ENCODE data around the gene ZNF486. TPM values are rescaled to one million over a fixed set of nuclear protein-coding genes. Genes with fewer than 3 reads are reported as not detected.

Gene ZNF486
- total and polyA plus RNA-seq, 2 experiments from 2014 or later: 25.4 to 37.6 TPM

DNA sequence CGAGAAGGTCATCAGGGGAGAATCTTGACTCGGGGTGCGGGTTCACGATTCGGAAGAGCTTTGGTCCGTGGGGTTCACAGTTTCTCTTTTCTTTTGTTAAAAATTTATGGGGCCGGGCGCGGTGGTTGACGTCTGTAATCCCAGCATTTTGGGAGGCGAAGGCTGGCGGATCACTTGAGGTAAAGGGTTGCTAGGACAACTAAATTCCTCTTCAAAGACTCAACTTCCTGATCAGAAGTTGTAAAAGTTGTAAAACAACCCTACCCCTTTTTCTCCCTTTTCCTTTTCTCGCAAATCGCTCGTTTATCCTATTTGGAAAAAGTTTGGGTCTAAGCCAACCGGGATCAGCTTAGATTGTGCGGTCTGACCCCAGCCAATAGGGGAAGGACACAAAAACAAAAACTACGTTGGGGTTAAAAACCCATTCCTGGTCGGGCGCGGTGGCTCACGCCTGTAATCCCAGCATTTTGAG lies 673 bp downstream of the ZNF486 start:
- TF ChIP-seq NANOG (IDR thresholded peaks at IDR 0.05; ENCODE audit: borderline replicate concordance) (no peak), CTCF (conservative IDR thresholded peaks at IDR 0.05; ENCODE audit: low read depth in 2 of 2) (no peak), EZH2phosphoT487 (IDR thresholded peaks at IDR 0.05; ENCODE audit: unreplicated experiment) (no peak), JUNB (IDR thresholded peaks at IDR 0.05; ENCODE audit: unreplicated experiment) (no peak), STAT1 (IDR thresholded peaks at IDR 0.05; ENCODE audit: unreplicated experiment) (no peak), POLR2AphosphoS5 (IDR thresholded peaks at IDR 0.05; ENCODE audit: low read depth) (no peak), ZNF114 (CRISPR knock-in tag; IDR thresholded peaks at IDR 0.05) (no peak), EZH2 (IDR thresholded peaks at IDR 0.05; ENCODE audit: low read depth, unreplicated experiment) (no peak), ETS1 (IDR thresholded peaks at IDR 0.05) (no peak), CREB1 (CRISPR knock-in tag; IDR thresholded peaks at IDR 0.05; ENCODE audit: low read depth) (no peak), ZNF331 (CRISPR knock-in tag; IDR thresholded peaks at IDR 0.05; ENCODE audit: low read depth) (no peak)
- TF ChIP-seq, protein P1, sequence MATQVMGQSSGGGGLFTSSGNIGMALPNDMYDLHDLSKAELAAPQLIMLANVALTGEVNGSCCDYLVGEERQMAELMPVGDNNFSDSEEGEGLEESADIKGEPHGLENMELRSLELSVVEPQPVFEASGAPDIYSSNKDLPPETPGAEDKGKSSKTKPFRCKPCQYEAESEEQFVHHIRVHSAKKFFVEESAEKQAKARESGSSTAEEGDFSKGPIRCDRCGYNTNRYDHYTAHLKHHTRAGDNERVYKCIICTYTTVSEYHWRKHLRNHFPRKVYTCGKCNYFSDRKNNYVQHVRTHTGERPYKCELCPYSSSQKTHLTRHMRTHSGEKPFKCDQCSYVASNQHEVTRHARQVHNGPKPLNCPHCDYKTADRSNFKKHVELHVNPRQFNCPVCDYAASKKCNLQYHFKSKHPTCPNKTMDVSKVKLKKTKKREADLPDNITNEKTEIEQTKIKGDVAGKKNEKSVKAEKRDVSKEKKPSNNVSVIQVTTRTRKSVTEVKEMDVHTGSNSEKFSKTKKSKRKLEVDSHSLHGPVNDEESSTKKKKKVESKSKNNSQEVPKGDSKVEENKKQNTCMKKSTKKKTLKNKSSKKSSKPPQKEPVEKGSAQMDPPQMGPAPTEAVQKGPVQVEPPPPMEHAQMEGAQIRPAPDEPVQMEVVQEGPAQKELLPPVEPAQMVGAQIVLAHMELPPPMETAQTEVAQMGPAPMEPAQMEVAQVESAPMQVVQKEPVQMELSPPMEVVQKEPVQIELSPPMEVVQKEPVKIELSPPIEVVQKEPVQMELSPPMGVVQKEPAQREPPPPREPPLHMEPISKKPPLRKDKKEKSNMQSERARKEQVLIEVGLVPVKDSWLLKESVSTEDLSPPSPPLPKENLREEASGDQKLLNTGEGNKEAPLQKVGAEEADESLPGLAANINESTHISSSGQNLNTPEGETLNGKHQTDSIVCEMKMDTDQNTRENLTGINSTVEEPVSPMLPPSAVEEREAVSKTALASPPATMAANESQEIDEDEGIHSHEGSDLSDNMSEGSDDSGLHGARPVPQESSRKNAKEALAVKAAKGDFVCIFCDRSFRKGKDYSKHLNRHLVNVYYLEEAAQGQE (IDR thresholded peaks at IDR 0.05; ENCODE audit: unreplicated experiment): no peak
- TF ChIP-seq, protein P2, sequence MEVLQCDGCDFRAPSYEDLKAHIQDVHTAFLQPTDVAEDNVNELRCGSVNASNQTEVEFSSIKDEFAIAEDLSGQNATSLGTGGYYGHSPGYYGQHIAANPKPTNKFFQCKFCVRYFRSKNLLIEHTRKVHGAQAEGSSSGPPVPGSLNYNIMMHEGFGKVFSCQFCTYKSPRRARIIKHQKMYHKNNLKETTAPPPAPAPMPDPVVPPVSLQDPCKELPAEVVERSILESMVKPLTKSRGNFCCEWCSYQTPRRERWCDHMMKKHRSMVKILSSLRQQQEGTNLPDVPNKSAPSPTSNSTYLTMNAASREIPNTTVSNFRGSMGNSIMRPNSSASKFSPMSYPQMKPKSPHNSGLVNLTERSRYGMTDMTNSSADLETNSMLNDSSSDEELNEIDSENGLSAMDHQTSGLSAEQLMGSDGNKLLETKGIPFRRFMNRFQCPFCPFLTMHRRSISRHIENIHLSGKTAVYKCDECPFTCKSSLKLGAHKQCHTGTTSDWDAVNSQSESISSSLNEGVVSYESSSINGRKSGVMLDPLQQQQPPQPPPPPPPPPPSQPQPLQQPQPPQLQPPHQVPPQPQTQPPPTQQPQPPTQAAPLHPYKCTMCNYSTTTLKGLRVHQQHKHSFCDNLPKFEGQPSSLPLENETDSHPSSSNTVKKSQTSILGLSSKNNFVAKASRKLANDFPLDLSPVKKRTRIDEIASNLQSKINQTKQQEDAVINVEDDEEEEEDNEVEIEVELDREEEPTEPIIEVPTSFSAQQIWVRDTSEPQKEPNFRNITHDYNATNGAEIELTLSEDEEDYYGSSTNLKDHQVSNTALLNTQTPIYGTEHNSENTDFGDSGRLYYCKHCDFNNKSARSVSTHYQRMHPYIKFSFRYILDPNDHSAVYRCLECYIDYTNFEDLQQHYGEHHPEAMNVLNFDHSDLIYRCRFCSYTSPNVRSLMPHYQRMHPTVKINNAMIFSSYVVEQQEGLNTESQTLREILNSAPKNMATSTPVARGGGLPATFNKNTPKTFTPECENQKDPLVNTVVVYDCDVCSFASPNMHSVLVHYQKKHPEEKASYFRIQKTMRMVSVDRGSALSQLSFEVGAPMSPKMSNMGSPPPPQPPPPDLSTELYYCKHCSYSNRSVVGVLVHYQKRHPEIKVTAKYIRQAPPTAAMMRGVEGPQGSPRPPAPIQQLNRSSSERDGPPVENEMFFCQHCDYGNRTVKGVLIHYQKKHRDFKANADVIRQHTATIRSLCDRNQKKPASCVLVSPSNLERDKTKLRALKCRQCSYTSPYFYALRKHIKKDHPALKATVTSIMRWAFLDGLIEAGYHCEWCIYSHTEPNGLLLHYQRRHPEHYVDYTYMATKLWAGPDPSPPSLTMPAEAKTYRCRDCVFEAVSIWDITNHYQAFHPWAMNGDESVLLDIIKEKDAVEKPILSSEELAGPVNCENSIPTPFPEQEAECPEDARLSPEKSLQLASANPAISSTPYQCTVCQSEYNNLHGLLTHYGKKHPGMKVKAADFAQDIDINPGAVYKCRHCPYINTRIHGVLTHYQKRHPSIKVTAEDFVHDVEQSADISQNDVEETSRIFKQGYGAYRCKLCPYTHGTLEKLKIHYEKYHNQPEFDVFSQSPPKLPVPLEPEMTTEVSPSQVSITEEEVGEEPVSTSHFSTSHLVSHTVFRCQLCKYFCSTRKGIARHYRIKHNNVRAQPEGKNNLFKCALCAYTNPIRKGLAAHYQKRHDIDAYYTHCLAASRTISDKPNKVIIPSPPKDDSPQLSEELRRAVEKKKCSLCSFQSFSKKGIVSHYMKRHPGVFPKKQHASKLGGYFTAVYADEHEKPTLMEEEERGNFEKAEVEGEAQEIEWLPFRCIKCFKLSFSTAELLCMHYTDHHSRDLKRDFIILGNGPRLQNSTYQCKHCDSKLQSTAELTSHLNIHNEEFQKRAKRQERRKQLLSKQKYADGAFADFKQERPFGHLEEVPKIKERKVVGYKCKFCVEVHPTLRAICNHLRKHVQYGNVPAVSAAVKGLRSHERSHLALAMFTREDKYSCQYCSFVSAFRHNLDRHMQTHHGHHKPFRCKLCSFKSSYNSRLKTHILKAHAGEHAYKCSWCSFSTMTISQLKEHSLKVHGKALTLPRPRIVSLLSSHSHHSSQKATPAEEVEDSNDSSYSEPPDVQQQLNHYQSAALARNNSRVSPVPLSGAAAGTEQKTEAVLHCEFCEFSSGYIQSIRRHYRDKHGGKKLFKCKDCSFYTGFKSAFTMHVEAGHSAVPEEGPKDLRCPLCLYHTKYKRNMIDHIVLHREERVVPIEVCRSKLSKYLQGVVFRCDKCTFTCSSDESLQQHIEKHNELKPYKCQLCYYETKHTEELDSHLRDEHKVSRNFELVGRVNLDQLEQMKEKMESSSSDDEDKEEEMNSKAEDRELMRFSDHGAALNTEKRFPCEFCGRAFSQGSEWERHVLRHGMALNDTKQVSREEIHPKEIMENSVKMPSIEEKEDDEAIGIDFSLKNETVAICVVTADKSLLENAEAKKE (CRISPR knock-in tag; IDR thresholded peaks at IDR 0.05): no peak
- ATAC-seq (peak; percentile 28), DNase-seq (ENCODE audit: low spot score) (peak; percentile 48)
- Mint-ChIP-seq H3K36me3 (ENCODE audit: low read depth) (peaks cover 47% of the 10 kb centered on the region), H3K27me3 (ENCODE audit: insufficient read depth, low read depth, poor library complexity) (peaks cover 16% of the 10 kb centered on the region), H3K27ac (peak overlapping the region; percentile 99), H3K4me3 (peak overlapping the region; percentile 97), H3K9me3 (peaks cover 7% of the 10 kb centered on the region; the same call in 2 of the 3 replicates), H3K4me1 (peaks cover 10% of the 10 kb centered on the region)
- H3K27ac ChIP-seq (ENCODE audit: low read depth): peak overlapping the region; percentile 86
- H2AFZ ChIP-seq: no peak overlapping the region
- H3K79me2 ChIP-seq (replicated peaks; ENCODE audit: insufficient read depth): peaks cover 54% of the 10 kb centered on the region
- peak overlapping the region; percentile 85 for H3K4me3 ChIP-seq
- H4K20me1 ChIP-seq (replicated peaks; ENCODE audit: insufficient read depth): peaks cover 23% of the 10 kb centered on the region
- H3K9me2 ChIP-seq (ENCODE audit: insufficient read depth): no peaks in the 10 kb centered on the region
- peak overlapping the region; percentile 85 for H3K4me2 ChIP-seq
- H3F3A ChIP-seq (replicated peaks; ENCODE audit: low read depth): no peaks in the 10 kb centered on the region
- H3K36me3 ChIP-seq (ENCODE audit: insufficient read depth): peaks cover 25% of the 10 kb centered on the region
- H3K4me1 ChIP-seq (ENCODE audit: insufficient read depth): peaks cover 18% of the 10 kb centered on the region
- no peaks in the 10 kb centered on the region for H3K27me3 ChIP-seq (ENCODE audit: insufficient read depth)

Data from GM23338 (cell line).